SU-DHL-6 (cell line): Measurements from ENCODE around the gene SP9.

ENCODE experiments used
- H2AFZ ChIP-seq: fragments of 200-600 bp; sonication (generic); 2 replicates; pipeline ENCODE4 v1.6.1; 2014; ENCODE audit warnings: low read depth, mild to moderate bottlenecking, moderate library complexity, mixed read lengths, antibody characterized with exemption, low read length; ENCODE audit not compliant: severe bottlenecking
- H3F3A ChIP-seq: fragments of 200-600 bp; shearing (Covaris generic); 2 replicates; pipeline ENCODE4 v1.6.0; 2016; ENCODE audit warnings: antibody characterized with exemption, mild to moderate bottlenecking; ENCODE audit not compliant: insufficient read depth
- H3K27ac ChIP-seq: fragments of 200-600 bp; sonication (generic); 2 replicates; pipeline ENCODE4 v1.5.1; 2016; ENCODE audit warnings: low read depth, mild to moderate bottlenecking, low read length, moderate library complexity, mixed read lengths
- H3K27me3 ChIP-seq: fragments of 200-600 bp; sonication (generic), shearing (Covaris generic); 2 replicates; pipeline ENCODE4 v1.6.0; 2014; ENCODE audit warnings: mild to moderate bottlenecking, low read length
- H3K36me3 ChIP-seq: fragments of 200-600 bp; sonication (generic); 2 replicates; pipeline ENCODE4 v1.6.1; 2014; ENCODE audit warnings: mild to moderate bottlenecking, low read length, mixed read lengths
- H3K4me2 ChIP-seq: fragments of 300-600, 200-600 bp; shearing (Covaris generic), sonication (generic); 2 replicates; pipeline ENCODE4 v1.6.0; 2014; ENCODE audit warnings: low read length, low read depth, mild to moderate bottlenecking; ENCODE audit not compliant: poor library complexity, severe bottlenecking
- H3K4me3 ChIP-seq: fragments of 200-600 bp; sonication (generic); 2 replicates; pipeline ENCODE4 v1.5.1; 2014; ENCODE audit warnings: antibody characterized with exemption, low read length, mild to moderate bottlenecking, mixed read lengths; ENCODE audit not compliant: insufficient read depth, poor library complexity, severe bottlenecking
- H3K79me2 ChIP-seq: fragments of 200-600 bp; sonication (generic); 2 replicates; pipeline ENCODE4 v1.6.1; 2014; ENCODE audit warnings: mild to moderate bottlenecking, low read length, moderate library complexity; ENCODE audit not compliant: insufficient read depth
- H3K9ac ChIP-seq: fragments of 200-600 bp; sonication (generic); 2 replicates; pipeline ENCODE4 v1.7.0; 2014; ENCODE audit warnings: mild to moderate bottlenecking, low read length
- H3K9me2 ChIP-seq: fragments of 200-600 bp; sonication (generic); replicated peaks from 2 replicates; pipeline ENCODE4 v1.6.1; 2014; ENCODE audit warnings: low read length; ENCODE audit not compliant: insufficient read depth
- H3K9me3 ChIP-seq: fragments of 200-600 bp; sonication (generic); 2 replicates; pipeline ENCODE4 v1.6.1; 2014; ENCODE audit warnings: low read length, mixed read lengths; ENCODE audit not compliant: insufficient read depth
- H4K20me1 ChIP-seq: fragments of 200-600 bp; sonication (generic); 2 replicates; pipeline ENCODE4 v1.6.1; 2014; ENCODE audit warnings: low read depth, mild to moderate bottlenecking, antibody characterized with exemption, low read length, moderate library complexity, mixed read lengths
- EZH2phosphoT487 ChIP-seq: fragments of 200-600 bp; sonication (generic), shearing (Covaris generic); conservative IDR thresholded peaks from 2 replicates; pipeline ENCODE4 v1.6.1; 2018; ENCODE audit warnings: mild to moderate bottlenecking, antibody characterized with exemption, low read length, moderate library complexity, mixed read lengths
- TF ChIP-seq, protein P1 (sequence below): fragments of 200-600 bp; sonication (generic); IDR thresholded peaks from one replicate; pipeline ENCODE4 v1.5.1; 2017; ENCODE audit warnings: antibody characterized with exemption, mild to moderate bottlenecking, low read length, moderate library complexity; ENCODE audit not compliant: insufficient read depth, poor library complexity, severe bottlenecking

SP9 gene

GRCh38 chr2:174336501-174337336 lies 2.0 kb downstream of the SP9 start:
- H3K27me3 ChIP-seq: no peaks in the 10 kb centered on the region
- no peaks in the 10 kb centered on the region for H4K20me1 ChIP-seq
- no peaks in the 10 kb centered on the region for H3K36me3 ChIP-seq
- no peak overlapping the region for H3K27ac ChIP-seq
- TF ChIP-seq EZH2phosphoT487: no peak
- TF ChIP-seq, protein P1, sequence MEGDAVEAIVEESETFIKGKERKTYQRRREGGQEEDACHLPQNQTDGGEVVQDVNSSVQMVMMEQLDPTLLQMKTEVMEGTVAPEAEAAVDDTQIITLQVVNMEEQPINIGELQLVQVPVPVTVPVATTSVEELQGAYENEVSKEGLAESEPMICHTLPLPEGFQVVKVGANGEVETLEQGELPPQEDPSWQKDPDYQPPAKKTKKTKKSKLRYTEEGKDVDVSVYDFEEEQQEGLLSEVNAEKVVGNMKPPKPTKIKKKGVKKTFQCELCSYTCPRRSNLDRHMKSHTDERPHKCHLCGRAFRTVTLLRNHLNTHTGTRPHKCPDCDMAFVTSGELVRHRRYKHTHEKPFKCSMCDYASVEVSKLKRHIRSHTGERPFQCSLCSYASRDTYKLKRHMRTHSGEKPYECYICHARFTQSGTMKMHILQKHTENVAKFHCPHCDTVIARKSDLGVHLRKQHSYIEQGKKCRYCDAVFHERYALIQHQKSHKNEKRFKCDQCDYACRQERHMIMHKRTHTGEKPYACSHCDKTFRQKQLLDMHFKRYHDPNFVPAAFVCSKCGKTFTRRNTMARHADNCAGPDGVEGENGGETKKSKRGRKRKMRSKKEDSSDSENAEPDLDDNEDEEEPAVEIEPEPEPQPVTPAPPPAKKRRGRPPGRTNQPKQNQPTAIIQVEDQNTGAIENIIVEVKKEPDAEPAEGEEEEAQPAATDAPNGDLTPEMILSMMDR: peak; percentile 17
- H2AFZ ChIP-seq: no peak overlapping the region
- H3K9me3 ChIP-seq: no peaks in the 10 kb centered on the region
- peak overlapping the region; percentile 47 for H3K4me3 ChIP-seq
- H3F3A ChIP-seq: peaks cover 9% of the 10 kb centered on the region; the same call in 1 of the 2 replicates
- H3K4me2 ChIP-seq: peak overlapping the region; percentile 43
- no peaks in the 10 kb centered on the region for H3K79me2 ChIP-seq
- peak overlapping the region; percentile 26; the same call in 1 of the 2 replicates for H3K9ac ChIP-seq
- H3K9me2 ChIP-seq: no peaks in the 10 kb centered on the region

GRCh38 chr2:174337337-174338146 lies 2.8 kb downstream of the SP9 start:
- H4K20me1 ChIP-seq: no peaks in the 10 kb centered on the region
- H3K4me3 ChIP-seq: peak overlapping the region; percentile 47
- H3K9me2 ChIP-seq: no peaks in the 10 kb centered on the region
- TF ChIP-seq EZH2phosphoT487: no peak
- TF ChIP-seq, protein P1: no peak
- H3K4me2 ChIP-seq: peak overlapping the region; percentile 43
- H3K27ac ChIP-seq: no peak overlapping the region
- peak overlapping the region; percentile 27 for H2AFZ ChIP-seq
- no peaks in the 10 kb centered on the region for H3K79me2 ChIP-seq
- no peaks in the 10 kb centered on the region for H3K9me3 ChIP-seq
- no peaks in the 10 kb centered on the region for H3K27me3 ChIP-seq
- H3F3A ChIP-seq: peaks cover 9% of the 10 kb centered on the region; the same call in 1 of the 2 replicates
- peak overlapping the region; percentile 29; the same call in 1 of the 2 replicates for H3K9ac ChIP-seq
- H3K36me3 ChIP-seq: no peaks in the 10 kb centered on the region

DNA sequence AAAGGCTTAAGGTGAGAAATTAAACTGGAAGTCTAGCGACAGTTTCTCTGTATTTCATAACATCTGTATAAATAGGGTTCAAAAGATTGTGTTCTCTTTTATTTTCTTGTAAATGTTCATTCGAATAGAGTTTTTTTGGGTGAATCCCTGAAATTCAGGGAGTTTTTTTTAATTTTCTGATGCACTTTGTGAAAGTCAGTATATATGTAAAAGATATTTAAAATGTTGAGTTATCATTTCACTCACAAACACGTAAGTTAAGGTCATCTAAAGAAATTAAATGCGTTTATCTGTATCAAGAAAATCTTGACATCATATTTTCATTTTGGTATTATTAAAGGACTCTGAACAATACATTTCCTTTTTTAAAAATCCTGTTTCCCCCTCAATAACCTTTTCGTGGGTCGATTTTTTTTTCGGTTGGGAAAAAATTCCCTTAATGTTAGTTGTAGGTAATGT lies 3.4 kb downstream of the SP9 start:
- Histone ChIP-seq H2AFZ (no peak overlapping the region), H4K20me1 (no peaks in the 10 kb centered on the region), H3K4me3 (no peak overlapping the region), H3K9ac (no peak overlapping the region), H3F3A (peaks cover 9% of the 10 kb centered on the region; the same call in 1 of the 2 replicates), H3K79me2 (no peaks in the 10 kb centered on the region), H3K9me2 (no peaks in the 10 kb centered on the region), H3K9me3 (no peaks in the 10 kb centered on the region), H3K4me2 (peak overlapping the region; percentile 43), H3K27me3 (no peaks in the 10 kb centered on the region), H3K36me3 (no peaks in the 10 kb centered on the region), H3K27ac (no peak overlapping the region)
- no peak for TF ChIP-seq EZH2phosphoT487
- TF ChIP-seq, protein P1: no peak
